Upper lobe of left lung (tissue), 4 donors: ENCODE results near the gene ADSS1.

Experiments
- CTCF ChIP-seq, 6 experiments: fragments of 450-650 bp in 4 of 6; fragments of 200-600 bp in 2 of 6; sonication (generic) in 2 of 6; IDR thresholded peaks; one replicate each; pipeline ENCODE4 v1.5.1; 2016 to 2019; ENCODE audit warnings: antibody characterized with exemption in 6 of 6
- POLR2A ChIP-seq, 4 donors: fragments of 450-650 bp; IDR thresholded peaks; one replicate each; pipeline ENCODE4 v1.5.1; 2016 to 2017; ENCODE audit warnings: antibody characterized with exemption in 4 of 4, mild to moderate bottlenecking in 2 of 4

- TF ChIP-seq CTCF (IDR thresholded peaks at IDR 0.05), result no peak
- no peak for TF ChIP-seq POLR2A (IDR thresholded peaks at IDR 0.05)
Measured at GRCh38 chr14:104788161-104788818, 64.3 kb downstream of the ADSS1 start.
